GM12878 (cell line): ENCODE data around the gene SDHAF2.

Experiments used
- ZBTB33 ChIP-seq: fragments of 450-650 bp; IDR thresholded peaks from 2 replicates; pipeline ENCODE4 v1.6.1; 2017; ENCODE audit warnings: mild to moderate bottlenecking
- ZNF384 ChIP-seq: IDR thresholded peaks from 2 replicates; pipeline ENCODE4 v1.6.1; 2012; ENCODE audit warnings: low read depth, mild to moderate bottlenecking, low read length, improper control_type of control experiment, borderline replicate concordance
- TF ChIP-seq, protein P1 (sequence below), 3 experiments: IDR thresholded peaks in 2 of 3; conservative IDR thresholded peaks in 1 of 3; 2 replicates each; pipeline ENCODE4 v1.5.1; 2011; ENCODE audit warnings: low read depth in 3 of 3, low read length in 3 of 3, mild to moderate bottlenecking in 3 of 3, control low read depth in 2 of 3, moderate library complexity in 2 of 3, inconsistent platforms in 1 of 3, mixed read lengths in 1 of 3; ENCODE audit not compliant: control insufficient read depth in 2 of 3, insufficient read depth in 1 of 3; ENCODE audit errors: extremely low read depth in 1 of 3

DNA sequence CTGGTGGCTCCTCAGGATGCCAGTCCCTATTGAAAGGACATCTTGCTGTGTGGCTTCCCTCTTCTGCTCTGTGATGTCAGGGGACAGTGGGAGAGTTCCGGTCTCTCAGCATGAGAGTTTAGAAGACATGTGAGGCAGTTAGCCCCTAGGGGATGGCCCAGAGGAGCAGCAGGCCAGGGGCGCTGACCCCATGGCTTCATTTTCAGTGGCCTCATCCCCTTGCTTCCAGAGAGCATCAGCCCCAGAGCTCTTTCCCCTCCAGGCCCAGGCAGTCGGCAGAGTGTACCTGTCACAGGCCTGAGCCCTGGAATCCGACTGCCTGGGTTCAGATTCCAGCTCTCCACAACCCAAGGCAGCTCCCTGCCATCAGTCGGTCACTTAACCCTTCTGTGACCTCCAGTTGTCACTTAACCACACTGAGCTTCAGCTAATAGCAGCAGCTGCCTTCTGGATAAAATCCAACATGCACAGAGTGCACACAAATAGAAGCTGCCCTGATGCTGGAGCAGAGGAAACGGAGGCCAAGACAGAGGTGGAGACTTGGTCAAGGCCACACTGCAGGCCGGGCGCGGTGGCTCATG lies 64.5 kb downstream of the SDHAF2 start:
- TF ChIP-seq, protein P1, sequence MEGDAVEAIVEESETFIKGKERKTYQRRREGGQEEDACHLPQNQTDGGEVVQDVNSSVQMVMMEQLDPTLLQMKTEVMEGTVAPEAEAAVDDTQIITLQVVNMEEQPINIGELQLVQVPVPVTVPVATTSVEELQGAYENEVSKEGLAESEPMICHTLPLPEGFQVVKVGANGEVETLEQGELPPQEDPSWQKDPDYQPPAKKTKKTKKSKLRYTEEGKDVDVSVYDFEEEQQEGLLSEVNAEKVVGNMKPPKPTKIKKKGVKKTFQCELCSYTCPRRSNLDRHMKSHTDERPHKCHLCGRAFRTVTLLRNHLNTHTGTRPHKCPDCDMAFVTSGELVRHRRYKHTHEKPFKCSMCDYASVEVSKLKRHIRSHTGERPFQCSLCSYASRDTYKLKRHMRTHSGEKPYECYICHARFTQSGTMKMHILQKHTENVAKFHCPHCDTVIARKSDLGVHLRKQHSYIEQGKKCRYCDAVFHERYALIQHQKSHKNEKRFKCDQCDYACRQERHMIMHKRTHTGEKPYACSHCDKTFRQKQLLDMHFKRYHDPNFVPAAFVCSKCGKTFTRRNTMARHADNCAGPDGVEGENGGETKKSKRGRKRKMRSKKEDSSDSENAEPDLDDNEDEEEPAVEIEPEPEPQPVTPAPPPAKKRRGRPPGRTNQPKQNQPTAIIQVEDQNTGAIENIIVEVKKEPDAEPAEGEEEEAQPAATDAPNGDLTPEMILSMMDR (IDR thresholded peaks at IDR 0.05 in 2 of 3, conservative IDR thresholded peaks at IDR 0.05 in 1 of 3; ENCODE audit: control insufficient read depth in 2 of 3, extremely low read depth in 1 of 3, insufficient read depth in 1 of 3, low read depth in 3 of 3, low read length in 3 of 3) = no peak
- TF ChIP-seq ZBTB33 (no peak), ZNF384 (no peak)
